ENCODE results near the gene L3MBTL2.

DNA sequence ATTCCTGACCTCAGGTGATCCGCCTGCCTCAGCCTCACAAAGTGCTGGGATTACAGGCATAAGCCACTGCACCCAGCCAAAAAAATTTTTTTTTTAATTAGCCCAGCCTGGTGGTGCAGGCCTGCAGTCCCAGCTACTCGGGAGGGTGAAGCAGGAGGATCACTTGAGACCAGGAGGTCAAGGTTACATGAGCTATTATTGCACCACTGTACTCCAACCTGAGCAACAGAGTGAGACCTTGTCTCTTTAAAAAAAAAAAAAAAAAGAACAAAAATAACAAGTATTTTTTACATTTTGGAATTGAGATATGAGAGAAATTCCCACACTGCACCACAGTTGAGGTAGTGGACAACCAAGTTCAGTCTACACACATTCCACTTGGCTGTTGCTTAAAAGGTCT lies 13.6 kb upstream of the L3MBTL2 start:
- TF ChIP-seq EZH2 (IDR thresholded peaks at IDR 0.05; ENCODE audit: borderline replicate concordance, low read length): no peak
- TF ChIP-seq, protein P1, sequence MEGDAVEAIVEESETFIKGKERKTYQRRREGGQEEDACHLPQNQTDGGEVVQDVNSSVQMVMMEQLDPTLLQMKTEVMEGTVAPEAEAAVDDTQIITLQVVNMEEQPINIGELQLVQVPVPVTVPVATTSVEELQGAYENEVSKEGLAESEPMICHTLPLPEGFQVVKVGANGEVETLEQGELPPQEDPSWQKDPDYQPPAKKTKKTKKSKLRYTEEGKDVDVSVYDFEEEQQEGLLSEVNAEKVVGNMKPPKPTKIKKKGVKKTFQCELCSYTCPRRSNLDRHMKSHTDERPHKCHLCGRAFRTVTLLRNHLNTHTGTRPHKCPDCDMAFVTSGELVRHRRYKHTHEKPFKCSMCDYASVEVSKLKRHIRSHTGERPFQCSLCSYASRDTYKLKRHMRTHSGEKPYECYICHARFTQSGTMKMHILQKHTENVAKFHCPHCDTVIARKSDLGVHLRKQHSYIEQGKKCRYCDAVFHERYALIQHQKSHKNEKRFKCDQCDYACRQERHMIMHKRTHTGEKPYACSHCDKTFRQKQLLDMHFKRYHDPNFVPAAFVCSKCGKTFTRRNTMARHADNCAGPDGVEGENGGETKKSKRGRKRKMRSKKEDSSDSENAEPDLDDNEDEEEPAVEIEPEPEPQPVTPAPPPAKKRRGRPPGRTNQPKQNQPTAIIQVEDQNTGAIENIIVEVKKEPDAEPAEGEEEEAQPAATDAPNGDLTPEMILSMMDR (conservative IDR thresholded peaks at IDR 0.05 in 1 of 2, IDR thresholded peaks at IDR 0.05 in 1 of 2; ENCODE audit: extremely low read depth in 1 of 2, insufficient read depth in 1 of 2, low read depth in 1 of 2, low read length in 2 of 2): no peak

Measured in mammary epithelial cell (primary cell).